Measurements from ENCODE around the gene IGSF22.
A peak's percentile ranks its signal among the peaks of the same experiment; 100 is the strongest.

IGSF22 gene

DNA sequence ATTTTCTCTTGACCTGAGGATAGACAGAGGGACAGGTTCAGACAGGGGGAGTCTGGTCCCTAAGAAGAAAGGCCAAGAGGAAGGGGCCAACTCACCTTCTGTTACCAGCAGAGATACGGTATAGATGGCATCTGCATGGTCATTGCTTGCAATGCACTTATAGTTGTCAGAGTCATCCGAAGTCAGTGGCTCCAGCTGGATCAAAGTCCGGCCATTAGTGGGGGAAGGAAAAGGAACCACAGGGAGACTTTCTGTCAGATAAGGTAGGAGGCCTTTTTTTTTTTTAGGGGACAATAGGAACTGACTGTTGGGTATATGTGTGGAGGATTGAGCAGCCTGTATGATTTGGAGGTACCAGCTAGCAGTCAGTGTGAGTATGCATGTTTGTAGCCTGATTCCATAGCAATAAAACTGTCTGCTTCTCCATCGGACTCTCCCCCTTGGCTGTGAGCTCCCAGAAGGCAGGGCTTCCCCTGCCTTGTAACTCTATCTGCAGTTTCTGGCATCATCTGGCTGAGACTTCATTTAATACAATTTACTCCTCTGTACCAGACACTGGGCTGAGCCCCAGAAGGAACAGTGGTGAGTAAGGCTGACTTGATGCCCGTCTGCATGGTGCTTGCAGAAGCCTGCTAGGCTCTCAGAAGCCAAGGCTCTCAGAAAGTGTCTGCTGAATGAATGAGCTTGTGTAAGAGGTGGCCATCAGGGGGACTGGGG is 5.7 kb downstream of the IGSF22 start:
- H3K27ac ChIP-seq: peak overlapping the region; percentile 45
- peak; percentile 31 for DNase-seq (ENCODE audit: low read depth, low spot score)

DNA sequence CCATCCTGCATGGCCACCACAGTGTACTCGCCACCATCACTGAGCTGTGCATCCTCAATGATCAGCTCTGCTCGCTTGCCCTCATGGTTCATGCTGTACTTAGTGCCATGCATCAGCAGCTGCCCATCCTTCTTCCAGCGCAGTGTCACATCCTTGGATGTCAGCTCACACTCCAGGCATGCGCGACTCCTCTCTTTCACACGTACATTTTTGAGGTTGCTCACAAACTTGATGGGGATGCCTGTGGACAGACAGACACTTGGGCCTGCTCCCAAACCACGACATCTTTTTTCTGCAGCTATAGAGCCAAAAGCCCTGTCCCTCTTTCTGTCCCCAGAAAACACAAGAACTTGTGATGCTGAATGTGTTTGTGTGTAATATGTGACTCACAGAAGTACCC is 10.5 kb downstream of the IGSF22 start:
- DNase-seq (ENCODE audit: low read depth, low spot score): no peak
- H3K27ac ChIP-seq: no peak overlapping the region

DNA sequence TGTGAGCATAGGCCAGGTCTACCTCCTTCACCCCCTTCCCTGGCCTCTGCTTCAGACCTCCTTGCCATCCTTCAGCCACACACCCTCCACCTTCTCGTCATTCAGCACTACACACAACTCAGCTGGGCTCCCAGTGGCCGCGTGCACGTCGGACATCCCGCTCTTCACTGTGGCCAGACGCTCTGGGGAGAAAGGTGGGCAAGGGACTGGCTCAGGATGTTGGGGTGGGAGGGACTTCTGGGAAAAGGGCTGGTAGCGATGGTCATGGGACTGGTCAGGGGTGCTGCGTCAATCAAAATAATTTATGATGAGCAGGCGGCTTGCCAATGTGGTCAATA is 11.6 kb downstream of the IGSF22 start:
- H3K27ac ChIP-seq: no peak overlapping the region

DNA sequence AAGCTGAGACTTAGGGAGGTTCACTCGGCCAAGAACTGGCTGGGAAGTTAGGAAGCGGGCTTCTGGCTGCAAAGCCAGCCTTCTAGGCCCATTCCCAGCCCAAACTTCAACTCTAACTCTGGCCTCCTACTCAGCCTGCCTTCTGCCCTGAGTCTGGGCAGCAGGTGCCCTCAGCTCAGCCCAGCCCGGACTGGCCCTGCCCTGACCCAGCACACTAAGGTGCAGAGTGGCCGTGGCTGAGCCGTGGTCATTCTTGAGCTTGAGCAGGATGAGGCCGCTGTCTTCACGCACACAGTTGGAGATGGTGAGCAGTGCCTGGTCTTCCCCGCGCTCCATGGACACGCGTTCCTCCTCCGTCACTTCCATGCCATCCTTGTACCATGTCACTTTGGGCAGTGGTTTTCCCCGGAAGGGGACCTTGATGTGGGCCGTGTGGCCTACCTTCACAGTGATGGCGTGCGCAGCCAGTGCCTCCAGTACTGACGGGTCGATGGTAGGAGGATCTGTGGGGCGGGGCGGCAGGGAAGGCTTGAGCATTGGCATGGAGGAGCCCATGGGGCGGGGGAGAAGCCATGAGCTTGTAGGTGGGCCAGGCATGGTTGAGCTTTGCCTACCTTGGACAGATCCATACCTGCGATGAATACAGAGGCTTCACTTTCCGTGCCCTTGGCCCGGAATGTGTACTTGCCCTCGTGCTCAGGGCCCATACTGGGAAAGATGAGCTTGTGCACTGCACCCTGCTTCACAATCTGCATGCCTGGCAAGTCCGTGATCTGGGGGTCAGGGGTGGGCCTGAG is 12.1 kb downstream of the IGSF22 start:
- H3K27ac ChIP-seq: no peak overlapping the region
- DNase-seq (ENCODE audit: low read depth, low spot score): no peak

More for the DNA sequence above, 11.6 kb downstream of the IGSF22 start:
- no peak for DNase-seq (ENCODE audit: low read depth, low spot score)

DNA sequence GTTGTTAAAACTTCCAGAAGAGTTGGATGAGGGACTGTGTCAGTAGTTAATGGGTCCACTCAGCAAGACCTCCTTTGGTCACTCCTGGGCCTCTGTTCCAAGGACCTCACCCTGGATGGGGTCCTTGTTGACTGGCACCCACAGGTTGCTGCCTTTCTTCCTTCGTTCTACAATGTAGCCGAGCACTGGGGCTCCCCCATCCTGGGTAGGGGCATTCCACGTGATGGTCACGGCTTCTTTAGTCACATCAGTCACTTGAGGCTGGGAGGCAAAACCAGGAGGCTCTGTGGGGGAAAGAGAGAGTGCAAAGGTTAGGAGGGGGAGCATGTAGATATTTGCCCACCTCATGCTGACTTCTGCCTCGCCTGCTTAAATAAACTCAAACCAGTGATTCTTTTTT is 15.4 kb downstream of the IGSF22 start:
- DNase-seq (ENCODE audit: low read depth, low spot score): no peak
- no peak overlapping the region for H3K27ac ChIP-seq

DNA sequence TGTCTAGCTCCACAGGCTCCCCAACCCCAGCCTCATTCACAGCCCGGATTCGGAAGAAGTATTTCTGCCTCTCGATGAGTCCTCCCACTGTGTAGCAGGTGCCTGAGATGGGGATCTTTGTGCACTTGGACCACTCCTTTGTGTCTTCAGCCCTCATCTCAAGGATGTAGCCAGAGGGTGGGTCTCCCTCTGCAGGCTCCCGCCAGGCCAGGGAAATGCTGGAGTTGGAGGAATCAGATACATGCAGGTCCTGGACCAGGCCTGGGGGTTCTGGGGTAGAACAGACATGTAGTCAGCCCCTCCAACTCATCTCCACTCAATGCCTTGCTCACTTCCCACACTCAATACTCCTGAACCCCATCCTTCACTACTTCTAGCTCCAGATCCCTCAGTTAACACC is 16.6 kb downstream of the IGSF22 start:
- DNase-seq (ENCODE audit: low read depth, low spot score): no peak
- H3K27ac ChIP-seq: no peak overlapping the region

DNA sequence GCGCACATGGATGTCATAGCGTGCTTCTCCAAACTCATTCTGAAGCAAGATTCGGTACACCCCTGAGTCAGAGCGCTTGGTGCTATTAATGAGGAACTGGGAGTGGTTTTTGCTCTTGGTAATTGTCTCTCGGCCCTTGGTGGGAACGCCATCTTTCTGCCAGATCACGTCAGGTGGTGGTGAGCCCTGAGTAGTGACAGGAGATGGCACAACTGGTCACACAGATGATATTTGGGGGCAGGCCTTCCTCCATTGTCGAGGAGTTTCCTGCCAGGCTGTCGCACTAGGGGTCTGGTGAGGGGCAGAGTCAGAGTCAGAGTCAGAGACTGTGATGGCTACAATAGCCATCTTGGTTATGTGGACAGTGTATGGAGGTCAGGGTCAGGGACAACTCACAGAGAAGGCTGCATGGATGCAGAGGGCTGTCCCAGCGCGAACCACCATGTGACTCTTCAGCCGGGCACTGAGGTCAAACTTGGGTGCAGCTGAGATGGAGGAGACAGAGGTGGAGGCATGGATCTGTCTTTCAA is 18.1 kb downstream of the IGSF22 start:
- DNase-seq (ENCODE audit: low read depth, low spot score): no peak
- H3K27ac ChIP-seq: no peak overlapping the region

DNA sequence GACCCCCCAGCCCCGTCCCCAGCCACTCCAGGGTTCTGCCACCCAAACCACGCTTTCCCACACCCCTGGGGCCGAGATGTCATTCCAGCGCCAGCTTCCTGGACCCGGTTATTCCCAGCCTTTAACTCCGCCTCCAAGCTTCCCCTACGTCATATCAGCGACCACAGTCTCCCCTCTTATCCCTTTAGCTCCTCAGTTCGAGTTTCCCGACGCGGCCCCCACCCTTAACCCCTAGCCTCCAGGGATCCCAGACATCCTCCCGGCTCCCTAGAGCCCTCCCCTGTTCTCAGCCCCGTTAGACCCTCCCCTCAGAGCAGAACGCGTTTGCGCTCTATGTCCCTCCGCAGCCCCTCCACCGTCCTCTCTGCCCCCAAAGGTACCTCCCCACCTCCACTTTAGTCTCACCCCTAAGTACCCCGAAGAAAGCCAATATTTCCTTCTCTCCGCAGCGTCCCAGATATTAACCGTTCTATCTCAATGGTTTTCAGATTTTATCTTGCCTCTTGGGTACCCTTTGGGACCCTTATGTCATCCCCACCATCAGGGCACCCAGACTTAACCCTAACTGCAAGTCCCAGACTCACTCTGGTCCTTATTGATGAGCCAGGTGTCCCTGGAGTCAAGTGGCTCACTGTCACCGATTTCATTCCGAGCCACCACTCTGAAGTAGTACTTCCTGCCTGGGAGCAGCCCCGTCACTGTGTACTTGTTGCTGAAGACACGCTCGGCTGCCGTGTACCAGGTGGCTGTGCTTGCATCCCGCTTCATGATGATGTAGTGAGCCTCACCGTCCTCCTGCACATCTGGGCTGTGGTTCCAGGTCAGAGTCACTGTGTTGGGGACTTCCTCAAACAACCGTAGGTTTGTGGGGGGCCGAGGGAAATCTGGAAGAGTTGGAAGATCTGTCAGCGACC is 19.4 kb downstream of the IGSF22 start:
- H3K27ac ChIP-seq: peak overlapping the region; percentile 6
- DNase-seq (ENCODE audit: low read depth, low spot score): no peak

DNA sequence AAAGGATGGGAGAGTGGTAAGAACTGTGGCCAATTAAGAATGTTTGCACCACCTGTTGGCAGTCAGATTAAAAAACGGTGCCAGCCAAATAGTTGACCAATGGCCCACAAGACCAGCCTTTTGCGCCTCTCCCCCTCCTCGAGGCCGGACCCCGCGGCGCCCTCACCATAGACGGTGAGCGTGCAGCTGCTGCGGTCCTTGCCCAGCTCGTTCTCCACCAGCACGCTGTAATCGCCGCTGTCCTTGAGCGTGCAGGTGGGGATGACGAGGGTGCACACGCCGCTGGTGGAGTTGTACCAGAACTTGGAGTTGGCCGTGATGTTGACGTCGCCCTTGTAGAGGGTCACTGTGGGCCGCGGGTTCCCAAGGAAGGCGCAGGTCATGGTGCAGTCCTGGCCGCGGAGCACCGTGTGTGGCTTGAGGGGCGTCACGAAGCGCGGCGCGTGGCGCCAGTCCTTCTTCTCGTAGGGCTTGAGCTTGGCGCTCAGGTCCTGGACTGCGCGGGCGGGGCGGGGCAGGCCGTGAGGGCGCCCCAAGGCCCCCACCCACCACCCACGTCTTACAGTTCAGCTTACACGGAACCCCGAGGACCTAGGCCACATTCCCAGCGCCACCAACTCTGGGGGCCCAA is 20.2 kb downstream of the IGSF22 start:
- H3K27ac ChIP-seq: peak overlapping the region; percentile 6
- DNase-seq (ENCODE audit: low read depth, low spot score): no peak

DNA sequence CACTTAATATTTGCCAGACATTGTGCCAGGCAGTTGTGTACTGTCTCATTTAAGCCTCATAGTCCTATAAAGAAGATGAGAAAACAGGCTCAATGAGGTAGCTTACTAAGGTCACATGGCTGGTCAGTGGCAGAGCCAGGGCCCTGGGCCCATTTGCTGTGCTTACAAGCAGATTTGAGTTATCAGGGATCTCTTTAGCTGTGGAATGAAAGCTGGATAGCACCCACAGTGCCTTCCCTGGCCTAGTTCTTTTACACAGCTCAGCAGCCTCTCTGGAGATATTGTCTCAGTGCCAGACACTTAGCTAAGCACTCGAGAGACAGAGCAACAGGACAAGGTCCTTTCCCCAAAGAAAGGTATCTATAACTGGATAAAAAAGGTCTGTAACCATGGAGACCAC is 21.3 kb downstream of the IGSF22 start:
- H3K27ac ChIP-seq: no peak overlapping the region
- no peak for DNase-seq (ENCODE audit: low read depth, low spot score)

DNA sequence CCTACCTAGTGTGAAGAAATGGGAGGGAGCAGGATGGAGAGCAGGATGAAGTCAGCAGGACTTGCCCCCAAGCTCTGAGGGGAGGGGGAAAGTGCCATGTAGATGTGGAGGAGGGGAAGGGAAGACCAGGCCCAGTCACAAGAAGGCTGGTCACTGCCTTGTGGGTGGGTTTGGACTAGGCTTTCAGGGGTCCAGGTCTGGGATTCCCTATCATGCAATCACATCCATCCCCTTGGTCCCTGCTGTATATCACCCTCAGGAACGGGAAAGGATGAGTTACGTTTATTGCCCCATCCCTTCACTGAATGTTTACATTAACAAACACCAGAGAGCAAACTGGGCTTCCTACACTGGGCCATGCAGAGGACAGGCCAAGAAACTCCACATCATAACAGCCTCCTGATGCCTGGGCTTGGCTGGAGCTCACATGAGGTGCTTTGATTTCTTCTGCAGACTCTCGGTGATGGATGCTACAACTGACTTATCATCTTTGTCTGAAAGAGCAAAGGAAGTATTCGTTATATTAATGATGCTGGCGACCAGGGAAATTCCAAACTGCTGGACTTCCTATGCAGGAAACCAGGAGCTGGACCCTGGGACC is 21.8 kb downstream of the IGSF22 start:
- no peak for DNase-seq (ENCODE audit: low read depth, low spot score)
- H3K27ac ChIP-seq: no peak overlapping the region

DNA sequence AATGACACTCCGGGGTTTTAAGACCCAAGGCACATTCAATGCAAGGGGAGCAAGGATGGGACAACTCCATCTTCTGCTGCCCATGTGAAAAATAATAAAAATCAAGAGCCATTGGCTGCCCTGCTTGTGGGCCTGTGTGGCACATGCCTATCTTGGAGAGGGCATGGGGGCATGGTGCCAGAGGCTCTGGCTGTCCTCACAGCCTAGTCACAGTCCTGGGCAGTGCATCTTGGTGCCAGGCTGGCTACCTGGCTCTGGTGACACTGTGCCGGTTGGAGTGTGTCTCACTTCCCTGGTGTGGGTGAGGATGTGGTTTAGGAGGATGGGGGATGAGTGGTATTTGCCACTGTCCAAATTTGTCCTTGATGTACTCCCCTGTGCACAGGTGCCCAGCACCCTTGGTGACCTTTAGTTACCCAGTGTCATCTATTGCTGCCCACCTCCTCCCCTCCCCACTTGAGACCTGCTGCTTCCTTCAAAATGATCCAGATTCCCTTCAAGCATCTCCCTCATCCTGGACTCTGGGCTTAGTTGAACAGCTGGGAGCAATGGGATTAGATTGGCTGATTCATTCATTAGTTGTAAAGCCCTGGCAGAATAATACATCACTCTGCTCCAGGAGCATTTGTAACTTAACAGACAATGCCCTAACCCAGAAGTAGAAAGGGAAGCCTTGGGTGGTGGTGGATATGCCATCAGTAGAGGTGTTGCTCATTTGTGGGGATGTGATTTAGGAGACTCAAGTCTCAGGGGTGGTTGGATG is 22.8 kb downstream of the IGSF22 start:
- no peak for DNase-seq (ENCODE audit: low read depth, low spot score)
- H3K27ac ChIP-seq: no peak overlapping the region

DNA sequence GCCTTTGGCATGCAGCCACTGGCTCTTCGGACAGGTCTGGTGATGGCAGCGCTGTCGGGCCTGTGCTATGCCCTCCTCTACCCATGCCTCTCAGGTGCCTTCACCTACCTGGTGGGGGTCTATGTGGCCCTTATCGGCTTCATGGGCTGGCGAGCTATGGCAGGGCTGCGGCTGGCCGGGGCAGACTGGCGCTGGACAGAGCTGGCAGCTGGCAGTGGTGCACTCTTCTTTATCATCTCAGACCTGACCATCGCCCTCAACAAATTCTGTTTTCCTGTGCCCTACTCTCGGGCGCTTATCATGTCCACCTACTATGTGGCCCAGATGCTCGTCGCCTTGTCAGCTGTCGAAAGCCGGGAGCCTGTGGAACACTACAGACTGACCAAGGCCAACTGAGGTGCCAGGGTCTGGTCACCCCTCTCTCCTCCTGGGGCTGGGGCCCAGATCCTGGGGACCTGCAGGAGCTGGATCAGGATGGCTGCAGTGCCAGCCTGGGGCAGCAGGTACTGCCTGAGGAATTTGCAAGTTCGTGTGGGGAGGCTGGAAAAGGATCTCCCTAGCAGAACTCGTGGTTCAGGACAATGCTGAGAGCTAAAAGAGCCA is 24.3 kb downstream of the IGSF22 start:
- no peak for DNase-seq (ENCODE audit: low read depth, low spot score)

DNA sequence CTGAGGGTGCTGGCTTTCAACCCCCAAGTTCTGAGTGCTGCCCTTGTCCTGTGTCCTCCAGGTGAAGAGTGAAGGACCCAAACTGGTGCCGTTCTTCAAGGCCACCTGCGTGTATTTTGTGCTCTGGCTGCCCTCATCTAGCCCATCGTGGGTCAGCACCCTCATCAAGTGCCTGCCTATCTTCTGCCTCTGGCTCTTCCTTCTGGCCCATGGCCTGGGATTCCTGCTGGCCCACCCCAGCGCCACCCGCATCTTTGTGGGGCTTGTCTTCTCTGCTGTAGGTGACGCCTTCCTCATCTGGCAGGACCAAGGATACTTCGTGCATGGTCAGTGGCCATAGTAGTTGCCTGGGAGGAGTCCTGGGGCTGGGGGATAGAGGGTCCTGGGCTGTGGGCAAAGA is 25.1 kb downstream of the IGSF22 start:
- no peak overlapping the region for H3K27ac ChIP-seq
- DNase-seq (ENCODE audit: low read depth, low spot score): no peak

More for the DNA sequence above, 24.3 kb downstream of the IGSF22 start:
- no peak overlapping the region for H3K27ac ChIP-seq

DNA sequence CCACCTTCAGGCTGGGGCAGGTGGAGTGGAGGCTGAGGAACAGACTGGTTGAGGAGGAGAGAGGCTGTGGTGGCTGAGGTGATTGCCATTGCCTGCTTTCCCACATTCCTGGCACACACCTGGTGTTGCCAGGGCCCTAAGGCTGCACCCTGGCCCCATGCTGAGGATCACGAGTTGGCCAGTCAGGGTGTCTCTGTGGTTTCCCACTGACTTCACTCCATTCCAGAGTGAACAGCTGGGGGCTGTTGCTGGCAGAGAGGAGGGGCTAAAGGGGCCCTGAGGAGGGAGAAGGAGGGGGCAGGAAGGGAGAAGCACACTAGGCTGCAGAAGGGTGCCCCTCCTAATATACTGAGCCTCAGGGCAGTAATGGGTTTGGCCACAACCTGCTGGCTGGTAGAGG is 25.6 kb downstream of the IGSF22 start:
- no peak for DNase-seq (ENCODE audit: low read depth, low spot score)
- no peak overlapping the region for H3K27ac ChIP-seq

DNA sequence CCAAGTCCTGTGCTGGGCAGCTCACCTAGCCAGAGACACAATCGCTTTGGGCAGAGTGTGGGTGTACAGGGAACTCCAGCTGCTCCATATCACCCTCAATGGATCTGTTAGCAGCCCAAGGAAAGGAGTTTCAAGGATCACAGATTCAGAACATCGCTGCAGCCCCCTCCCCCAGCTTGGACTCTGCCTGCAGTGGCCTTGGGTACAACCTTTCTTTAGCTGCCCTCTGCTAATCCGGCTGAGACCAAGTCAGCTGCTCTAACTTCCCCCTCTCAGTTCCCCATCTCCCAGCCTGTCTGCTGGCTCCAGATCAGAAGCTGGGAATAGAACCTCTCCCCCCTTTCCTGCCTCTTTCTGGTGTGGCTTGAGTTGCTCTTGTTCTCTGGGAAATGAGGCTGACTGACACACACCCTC is 26.1 kb downstream of the IGSF22 start:
- DNase-seq (ENCODE audit: low read depth, low spot score): no peak
- H3K27ac ChIP-seq: no peak overlapping the region

DNA sequence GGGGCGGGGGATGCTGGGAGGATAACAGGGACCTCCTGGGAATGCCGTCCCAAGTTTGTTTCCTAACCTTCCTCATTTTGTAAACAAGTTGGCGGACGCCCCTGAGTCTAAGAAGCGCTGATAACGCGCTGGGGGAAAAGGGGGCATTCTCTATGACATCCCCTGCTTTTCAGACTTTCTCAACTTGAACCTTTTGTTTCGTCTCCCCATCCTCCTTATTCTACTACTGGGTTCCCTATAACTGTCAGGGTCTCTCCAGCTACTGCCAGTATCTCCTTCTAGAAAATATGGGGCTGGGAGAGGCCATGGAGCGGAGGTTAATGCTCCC is 26.8 kb downstream of the IGSF22 start:
- no peak for DNase-seq (ENCODE audit: low read depth, low spot score)
- H3K27ac ChIP-seq: peak overlapping the region; percentile 59

DNA sequence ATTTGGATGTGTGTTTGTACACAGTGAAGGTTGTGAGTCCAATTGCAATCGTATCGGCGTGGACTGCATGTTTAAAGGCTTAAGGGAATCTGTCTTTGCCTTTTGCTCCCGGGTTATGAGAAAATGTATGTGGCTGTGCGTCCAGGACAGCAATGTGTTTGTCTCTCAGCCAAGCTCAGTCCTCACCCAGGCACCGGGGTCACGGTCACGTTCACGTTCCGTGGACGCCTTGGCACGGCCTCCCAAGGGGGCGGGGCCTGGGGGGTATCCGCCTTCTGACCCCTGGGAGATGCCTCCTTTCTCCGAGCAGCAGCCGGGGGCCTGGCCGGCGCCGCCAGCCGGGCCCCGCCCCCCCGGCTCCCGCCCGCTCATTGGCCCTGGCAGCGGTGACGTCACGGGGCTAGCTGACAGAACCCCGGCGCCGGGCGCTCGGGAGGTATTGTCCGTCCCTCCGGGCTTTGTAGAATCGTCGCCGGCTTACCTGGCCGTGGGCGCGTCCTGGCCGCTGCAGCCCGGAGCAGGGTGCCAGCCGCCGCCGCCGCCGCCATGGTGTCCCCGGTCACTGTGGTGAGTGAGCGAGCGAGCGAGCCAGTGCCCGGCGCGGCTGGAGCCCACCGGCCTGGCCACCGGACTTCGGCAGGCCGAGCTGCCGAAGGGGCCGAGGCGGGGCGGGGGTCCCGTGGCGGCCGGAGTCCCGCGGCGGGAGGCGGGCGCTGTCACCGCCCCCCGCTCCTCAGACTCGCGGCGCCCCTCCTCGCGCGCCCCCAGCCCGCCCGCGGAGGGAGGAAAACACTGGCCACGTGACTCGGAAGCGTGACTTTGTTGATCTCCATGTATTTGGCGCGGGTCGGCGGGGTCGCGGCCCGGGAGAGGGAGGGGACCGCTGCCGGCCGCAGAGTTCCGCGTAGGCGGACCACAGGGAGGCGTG is 27.4 kb downstream of the IGSF22 start, which contains the start of gene TMEM86A:
TSS of gene TMEM86A (plus strand) at position 439 of the 928 bp plus-strand sequence. CDS start at position 547, 108 bp downstream.
- H3K27ac ChIP-seq: peak within 1 kb of the TSS; percentile 59
- no peak for DNase-seq (ENCODE audit: low read depth, low spot score)

All from epithelial cell of prostate (primary cell).